Measurements from ENCODE around the gene DIO3.

DIO3 gene

DNA sequence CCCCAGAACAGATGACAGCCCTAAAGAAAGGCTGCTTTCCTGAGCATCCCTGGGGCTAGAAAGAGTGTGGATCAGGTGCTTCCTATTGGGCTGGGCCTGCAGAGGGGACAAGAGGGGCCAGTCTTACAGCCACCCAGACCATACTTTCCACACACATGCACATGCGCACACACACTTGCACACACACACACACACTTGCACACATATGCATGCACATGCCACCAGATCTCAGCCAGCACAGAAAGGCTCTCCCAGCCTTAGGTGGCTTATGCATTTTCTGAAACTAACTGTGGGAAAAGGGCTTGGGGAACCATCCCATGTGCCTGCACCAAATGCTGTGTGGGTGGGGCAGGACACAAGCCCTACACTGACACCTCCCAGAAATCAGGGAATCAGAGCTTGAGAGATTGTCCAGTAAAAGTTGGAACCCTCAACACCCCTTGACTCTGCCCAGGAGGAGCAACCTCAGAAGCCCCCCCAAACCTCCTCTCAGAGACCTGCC, 2.5 kb upstream of the DIO3 start:
- H3K4me3 ChIP-seq (replicated peaks; ENCODE audit: low read depth, low read length), result no peak overlapping the region
- TF ChIP-seq, protein P1, sequence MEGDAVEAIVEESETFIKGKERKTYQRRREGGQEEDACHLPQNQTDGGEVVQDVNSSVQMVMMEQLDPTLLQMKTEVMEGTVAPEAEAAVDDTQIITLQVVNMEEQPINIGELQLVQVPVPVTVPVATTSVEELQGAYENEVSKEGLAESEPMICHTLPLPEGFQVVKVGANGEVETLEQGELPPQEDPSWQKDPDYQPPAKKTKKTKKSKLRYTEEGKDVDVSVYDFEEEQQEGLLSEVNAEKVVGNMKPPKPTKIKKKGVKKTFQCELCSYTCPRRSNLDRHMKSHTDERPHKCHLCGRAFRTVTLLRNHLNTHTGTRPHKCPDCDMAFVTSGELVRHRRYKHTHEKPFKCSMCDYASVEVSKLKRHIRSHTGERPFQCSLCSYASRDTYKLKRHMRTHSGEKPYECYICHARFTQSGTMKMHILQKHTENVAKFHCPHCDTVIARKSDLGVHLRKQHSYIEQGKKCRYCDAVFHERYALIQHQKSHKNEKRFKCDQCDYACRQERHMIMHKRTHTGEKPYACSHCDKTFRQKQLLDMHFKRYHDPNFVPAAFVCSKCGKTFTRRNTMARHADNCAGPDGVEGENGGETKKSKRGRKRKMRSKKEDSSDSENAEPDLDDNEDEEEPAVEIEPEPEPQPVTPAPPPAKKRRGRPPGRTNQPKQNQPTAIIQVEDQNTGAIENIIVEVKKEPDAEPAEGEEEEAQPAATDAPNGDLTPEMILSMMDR (IDR thresholded peaks at IDR 0.05; ENCODE audit: low read length, missing control alignments), result no peak
- DNase-seq (ENCODE audit: low read depth), result no peak

DNA sequence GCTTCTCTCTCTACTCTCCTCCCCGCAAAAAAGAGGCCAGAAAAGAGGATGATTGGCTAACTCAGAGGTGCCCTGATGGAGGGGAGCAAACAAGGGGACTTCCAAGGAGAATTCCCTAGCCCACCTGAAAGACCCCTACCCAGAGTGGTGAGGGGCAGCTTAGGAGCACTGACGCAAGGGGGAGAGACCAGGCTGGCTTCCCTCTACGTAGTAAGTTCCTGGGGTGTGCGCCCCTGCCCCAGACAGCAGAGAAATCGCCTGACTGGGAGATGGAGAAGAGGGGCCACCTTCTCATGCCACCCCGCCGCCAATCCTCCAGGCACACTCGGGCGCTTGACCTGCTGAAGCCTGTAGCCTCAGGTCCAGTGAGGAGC, 2.1 kb upstream of the DIO3 start:
- H3K4me3 ChIP-seq (replicated peaks; ENCODE audit: low read depth, low read length), result no peak overlapping the region
- TF ChIP-seq, protein P1 (IDR thresholded peaks at IDR 0.05; ENCODE audit: low read length, missing control alignments), result no peak
- no peak for DNase-seq (ENCODE audit: low read depth)

DNA sequence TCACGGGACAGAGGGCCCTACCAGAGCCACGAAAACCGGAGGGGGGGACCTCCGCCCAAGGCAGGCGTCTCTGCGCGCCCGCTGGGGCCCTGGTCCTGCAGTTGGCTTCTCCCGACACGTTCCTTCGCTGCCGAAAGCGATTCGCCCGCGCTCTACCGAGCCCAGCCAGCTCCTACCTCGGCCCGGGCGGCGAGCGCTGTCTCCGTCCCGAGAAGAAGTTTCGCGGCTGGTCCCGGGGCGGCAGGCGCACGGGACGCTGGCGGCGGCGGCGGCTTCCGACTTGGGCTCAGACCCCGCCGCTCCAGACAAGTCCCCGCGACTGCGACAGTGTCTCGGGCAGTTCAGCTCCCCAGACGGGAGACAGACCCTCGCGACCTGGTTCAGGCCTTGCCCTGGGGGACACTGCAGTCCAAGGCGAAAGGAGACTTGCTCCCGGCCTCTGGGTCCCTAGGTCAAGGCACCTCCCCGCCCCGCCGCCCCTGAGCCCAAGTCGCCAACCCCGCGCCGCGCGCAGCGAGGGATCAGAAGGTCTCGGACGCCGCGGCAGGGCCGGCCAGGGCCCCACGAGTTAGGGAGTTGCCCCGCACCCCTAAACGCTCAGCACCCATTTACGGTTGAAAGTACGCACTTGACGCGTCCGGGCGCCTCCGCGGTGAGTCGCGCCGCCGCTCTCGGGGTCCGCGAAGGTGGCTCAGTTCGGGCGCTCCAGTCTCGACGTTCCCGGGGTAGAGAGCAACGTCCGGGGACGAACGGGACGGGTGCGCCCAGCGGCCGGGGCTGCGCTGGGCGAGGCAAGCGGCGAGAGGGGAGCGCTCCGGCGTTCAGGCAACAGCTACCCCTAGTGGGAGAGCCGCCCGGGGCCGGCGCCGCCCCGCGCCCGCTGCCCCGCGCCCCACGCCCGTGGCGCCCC, 1.4 kb upstream of the DIO3 start:
- TF ChIP-seq, protein P1 (IDR thresholded peaks at IDR 0.05; ENCODE audit: low read length, missing control alignments), result no peak
- peak; percentile 6 for DNase-seq (ENCODE audit: low read depth)
- no peak overlapping the region for H3K4me3 ChIP-seq (replicated peaks; ENCODE audit: low read depth, low read length)

DNA sequence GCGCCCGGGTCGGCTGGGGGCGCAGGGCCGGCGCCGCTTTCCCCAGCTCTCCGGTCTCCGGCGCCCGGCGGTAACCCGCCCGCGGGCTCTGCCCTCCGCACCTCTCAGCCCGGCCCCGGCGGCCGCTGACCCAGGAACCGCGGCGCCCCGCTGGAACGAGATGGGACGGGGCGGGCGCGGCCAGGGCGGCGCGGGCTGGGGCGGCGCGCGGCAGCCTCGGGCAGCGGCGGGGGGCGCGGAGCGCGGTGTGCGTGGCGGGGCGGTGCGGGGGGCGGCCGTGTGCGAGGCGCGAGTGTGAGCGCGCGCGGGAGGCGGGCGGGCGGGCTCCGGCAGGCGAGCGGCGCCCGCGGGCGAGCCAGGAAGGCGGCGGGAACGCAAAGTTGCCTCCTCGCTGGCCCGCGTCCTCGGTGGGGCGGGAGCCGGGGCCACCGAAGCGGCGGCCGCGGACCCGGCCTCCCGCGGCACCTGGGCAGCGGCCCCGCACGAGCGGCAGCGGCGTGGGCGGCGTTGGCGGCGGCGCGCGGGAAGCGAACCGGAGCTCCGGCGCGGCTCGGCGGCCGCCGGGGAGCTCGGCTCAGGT, 671 bp upstream of the DIO3 start:
- no peak overlapping the region for H3K4me3 ChIP-seq (replicated peaks; ENCODE audit: low read depth, low read length)
- TF ChIP-seq, protein P1 (IDR thresholded peaks at IDR 0.05; ENCODE audit: low read length, missing control alignments), result no peak
- DNase-seq (ENCODE audit: low read depth), result no peak

DNA sequence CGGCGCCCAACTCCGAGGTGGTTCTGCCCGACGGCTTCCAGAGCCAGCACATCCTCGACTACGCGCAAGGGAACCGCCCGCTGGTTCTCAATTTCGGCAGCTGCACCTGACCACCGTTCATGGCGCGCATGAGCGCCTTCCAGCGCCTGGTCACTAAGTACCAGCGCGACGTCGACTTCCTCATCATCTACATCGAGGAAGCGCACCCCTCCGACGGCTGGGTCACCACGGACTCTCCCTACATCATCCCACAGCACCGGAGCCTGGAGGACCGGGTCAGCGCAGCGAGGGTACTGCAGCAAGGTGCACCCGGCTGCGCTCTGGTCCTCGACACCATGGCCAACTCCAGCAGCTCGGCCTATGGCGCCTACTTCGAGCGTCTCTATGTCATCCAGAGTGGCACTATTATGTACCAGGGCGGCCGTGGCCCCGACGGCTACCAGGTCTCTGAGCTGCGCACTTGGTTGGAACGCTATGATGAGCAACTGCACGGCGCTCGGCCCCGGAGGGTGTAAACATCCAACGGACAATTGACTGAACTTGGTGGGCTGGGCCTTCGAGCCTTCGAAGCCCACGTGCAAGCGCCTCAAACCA, 699 bp downstream of the DIO3 start:
- H3K4me3 ChIP-seq (replicated peaks; ENCODE audit: low read depth, low read length), result no peak overlapping the region
- TF ChIP-seq, protein P1 (IDR thresholded peaks at IDR 0.05; ENCODE audit: low read length, missing control alignments), result no peak
- DNase-seq (ENCODE audit: low read depth), result no peak

DNA sequence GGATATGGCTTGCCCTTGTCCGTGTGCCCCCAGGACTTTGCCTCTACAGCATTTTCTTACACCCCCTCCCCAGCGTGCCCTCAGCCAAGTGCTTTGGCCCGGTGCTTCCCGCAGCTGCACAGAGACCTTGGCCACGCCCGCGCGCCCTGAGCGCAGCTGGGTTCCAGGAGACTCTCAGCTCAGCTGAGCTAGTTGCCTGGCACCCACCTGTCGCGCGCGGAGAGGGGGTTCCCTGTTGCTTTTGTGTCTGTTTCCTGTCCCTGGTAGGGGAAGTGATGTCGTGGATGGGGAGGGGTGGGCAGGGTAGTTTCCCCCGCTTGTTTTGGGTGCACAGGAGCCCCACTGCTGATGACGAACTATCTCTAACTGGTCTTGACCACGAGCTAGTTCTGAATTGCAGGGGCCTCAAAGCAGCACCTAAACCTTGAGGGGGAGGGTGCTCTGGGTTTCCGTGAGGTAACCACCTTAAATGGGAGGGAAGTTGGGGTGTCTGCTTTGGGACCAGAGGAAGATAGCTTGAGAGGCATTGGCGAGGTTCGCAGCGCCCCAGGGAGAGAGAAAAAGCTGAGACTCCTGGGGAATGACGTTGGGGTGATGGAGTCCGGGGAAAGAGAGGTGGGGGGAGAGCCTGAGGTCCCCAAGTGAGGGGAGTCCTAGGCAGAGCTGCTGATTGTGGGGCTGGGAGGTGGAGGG, 1.5 kb downstream of the DIO3 start:
- no peak overlapping the region for H3K4me3 ChIP-seq (replicated peaks; ENCODE audit: low read depth, low read length)
- DNase-seq (ENCODE audit: low read depth), result no peak
- TF ChIP-seq, protein P1 (IDR thresholded peaks at IDR 0.05; ENCODE audit: low read length, missing control alignments), result no peak

All from fibroblast of pulmonary artery (primary cell).